Natural killer cell (primary cell): ENCODE measurements around the gene CPLX3. TPM values are rescaled to one million over a fixed set of nuclear protein-coding genes. Genes with fewer than 3 reads are reported as not detected.

Experiments
- ATAC-seq, 3 donors: fragments of 150-1000 bp in 2 of 3; fragments of 200-7000 bp in 1 of 3; cut with Tn5 transposase; 1 replicate in 1 of 3; 2 replicates in 2 of 3; pipeline ENCODE4 v1.10.0; 2021; ENCODE audit warnings: mild to moderate bottlenecking in 2 of 3, moderate library complexity in 2 of 3
- DNase-seq, 2 donors: peaks; one replicate each; pipeline versions ENCODE4 v3.0.0 to v3.0.0-alpha.2; 2013 to 2021; ENCODE audit warnings: mixed read lengths in 1 of 2
- H3K27ac ChIP-seq: one replicate; pipeline ENCODE4 v1.5.1; 2013; ENCODE audit warnings: mild to moderate bottlenecking, low read length
- H3K27me3 ChIP-seq: one replicate; pipeline ENCODE4 v1.6.1; 2013; ENCODE audit warnings: low read length; ENCODE audit not compliant: control insufficient read depth, insufficient read depth
- H3K36me3 ChIP-seq: one replicate; pipeline ENCODE4 v1.6.1; 2013; ENCODE audit warnings: low read length; ENCODE audit not compliant: control insufficient read depth, insufficient read depth
- H3K4me1 ChIP-seq: one replicate; pipeline ENCODE4 v1.6.1; 2013; ENCODE audit warnings: low read length; ENCODE audit not compliant: control insufficient read depth, insufficient read depth
- H3K4me3 ChIP-seq: one replicate; pipeline ENCODE4 v1.5.1; 2013; ENCODE audit warnings: low read length
- H3K9me3 ChIP-seq: one replicate; pipeline ENCODE4 v1.6.1; 2013; ENCODE audit warnings: low read length; ENCODE audit not compliant: control insufficient read depth, insufficient read depth
- H3K27ac Mint-ChIP-seq, 2 donors: one replicate each; pipeline ENCODE4 v1.8.0; 2022; ENCODE audit warnings: mild to moderate bottlenecking in 2 of 2, mixed read lengths in 2 of 2, moderate library complexity in 1 of 2
- H3K27me3 Mint-ChIP-seq, 2 donors: one replicate each; pipeline ENCODE4 v1.8.0; 2022; ENCODE audit warnings: low read depth in 2 of 2, mixed read lengths in 2 of 2
- H3K36me3 Mint-ChIP-seq: one replicate; pipeline ENCODE4 v1.8.0; 2022; ENCODE audit warnings: mixed read lengths
- H3K4me1 Mint-ChIP-seq, 2 donors: one replicate each; pipeline ENCODE4 v1.8.0; 2022; ENCODE audit warnings: mixed read lengths in 2 of 2
- H3K4me3 Mint-ChIP-seq: one replicate; pipeline ENCODE4 v1.8.0; 2022; ENCODE audit warnings: mild to moderate bottlenecking, moderate library complexity, mixed read lengths
- H3K9me3 Mint-ChIP-seq, 2 donors: one replicate each; pipeline ENCODE4 v1.8.0; 2022; ENCODE audit warnings: mixed read lengths in 2 of 2
- WGBS: methylation state at CpG from one replicate; pipeline ENCODE4 v1.1.7; 2013; ENCODE audit warnings: missing lambda C conversion rate; ENCODE audit not compliant: insufficient coverage; 5-methylcytosine and 5-hydroxymethylcytosine counted together
- intact Hi-C: fragments of 100-400 bp; cut with micrococcal nuclease; formaldehyde crosslinking; loops from one replicate; pipeline ENCODE4 v1.14.2; 2022
- total RNA-seq, 4 donors: library from RNA; stranded (reverse); fragments of 120-200 nt in 1 of 4; gene quantifications; one replicate each; pipeline versions ENCODE4 v1.2.3 to v1.2.4, GENCODE V29; 2013 to 2022
- TF ChIP-seq, protein P1 (sequence below): fragments of 200-600 bp; IDR thresholded peaks from one replicate; pipeline ENCODE4 v1.8.0; 2022; ENCODE audit warnings: antibody characterized with exemption

The CPLX3 gene
- total RNA-seq, 3 donors from 2014 or later (not counting 1 experiment from before 2014, with no cell fraction given), result 0.16 to 0.93 TPM; not detected in 1

DNA sequence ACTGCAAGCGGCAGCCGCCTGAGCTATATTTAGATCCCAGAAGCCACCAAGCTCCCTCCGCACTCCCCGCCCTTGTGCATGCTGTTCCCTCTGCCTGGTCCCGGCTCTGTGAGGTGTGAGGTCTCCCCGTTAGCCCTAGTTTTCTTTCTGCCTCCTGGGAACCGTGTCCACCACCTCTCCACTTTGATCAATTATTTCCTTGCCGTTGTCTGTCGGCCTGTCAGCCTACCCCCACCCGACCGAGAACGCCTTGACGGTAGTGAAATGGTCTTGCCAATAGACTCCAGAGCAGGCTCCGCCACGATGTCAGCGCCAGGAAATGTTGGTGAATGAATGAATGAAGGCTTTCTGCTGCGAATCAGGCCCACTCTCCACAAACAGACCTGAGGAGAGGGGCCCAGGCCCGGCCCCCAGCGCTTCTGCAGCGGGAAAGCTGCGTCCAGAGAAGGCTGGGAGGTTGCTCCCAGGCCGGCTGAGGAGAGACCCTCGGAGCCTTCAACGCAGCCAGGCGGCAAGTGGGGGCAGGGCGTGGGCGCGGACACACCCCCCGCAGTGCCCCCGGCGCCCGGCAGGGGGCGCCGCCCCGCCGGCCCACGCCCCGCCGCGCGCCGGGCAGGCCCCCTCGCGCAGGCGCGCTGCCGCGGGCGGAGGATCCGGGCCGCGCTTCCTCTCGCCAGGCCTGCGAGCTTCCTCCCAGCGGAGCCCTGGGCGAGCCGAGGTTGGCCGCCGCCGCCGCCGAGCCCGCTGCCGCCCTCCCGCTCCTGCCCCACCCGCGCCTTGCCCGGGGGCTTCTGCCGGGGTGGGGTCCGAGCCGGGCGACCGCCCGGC, 44.8 kb upstream of the CPLX3 start, which contains the start of gene CSK:
Gene CSK, plus strand, starts transcription at position 650 of the 828 bp plus-strand sequence. CDS start 16,218 bp downstream, outside the sequence.
- peak within 1 kb of the TSS; percentile 92 for H3K4me3 ChIP-seq
- peak within 1 kb of the TSS; percentile 98 to 100 for H3K27ac Mint-ChIP-seq
- peak within 1 kb of the TSS; percentile 94 for H3K27ac ChIP-seq
- H3K9me3 Mint-ChIP-seq, result no peaks in the 10 kb centered on the region
- intact Hi-C loops, result loop anchor here (10.0 kb wide), 2 partner anchors 423 to 673 kb away; partner anchors contain the start of genes C15orf39 and SIN3A
- H3K4me1 Mint-ChIP-seq, result peaks cover 81 to 90% of the 10 kb centered on the region in 2 donors
- H3K4me1 ChIP-seq, result peaks cover 87% of the 10 kb centered on the region
- ATAC-seq, result peak; percentile 60 to 88 (median 73)
- under 1% methylated on average over 74 of the region's 74 CpGs for WGBS
- H3K36me3 ChIP-seq, result peaks cover 3% of the 10 kb centered on the region
- H3K27me3 ChIP-seq, result no peaks in the 10 kb centered on the region
- H3K4me3 Mint-ChIP-seq, result peak within 1 kb of the TSS; percentile 97
- TF ChIP-seq, protein P1, sequence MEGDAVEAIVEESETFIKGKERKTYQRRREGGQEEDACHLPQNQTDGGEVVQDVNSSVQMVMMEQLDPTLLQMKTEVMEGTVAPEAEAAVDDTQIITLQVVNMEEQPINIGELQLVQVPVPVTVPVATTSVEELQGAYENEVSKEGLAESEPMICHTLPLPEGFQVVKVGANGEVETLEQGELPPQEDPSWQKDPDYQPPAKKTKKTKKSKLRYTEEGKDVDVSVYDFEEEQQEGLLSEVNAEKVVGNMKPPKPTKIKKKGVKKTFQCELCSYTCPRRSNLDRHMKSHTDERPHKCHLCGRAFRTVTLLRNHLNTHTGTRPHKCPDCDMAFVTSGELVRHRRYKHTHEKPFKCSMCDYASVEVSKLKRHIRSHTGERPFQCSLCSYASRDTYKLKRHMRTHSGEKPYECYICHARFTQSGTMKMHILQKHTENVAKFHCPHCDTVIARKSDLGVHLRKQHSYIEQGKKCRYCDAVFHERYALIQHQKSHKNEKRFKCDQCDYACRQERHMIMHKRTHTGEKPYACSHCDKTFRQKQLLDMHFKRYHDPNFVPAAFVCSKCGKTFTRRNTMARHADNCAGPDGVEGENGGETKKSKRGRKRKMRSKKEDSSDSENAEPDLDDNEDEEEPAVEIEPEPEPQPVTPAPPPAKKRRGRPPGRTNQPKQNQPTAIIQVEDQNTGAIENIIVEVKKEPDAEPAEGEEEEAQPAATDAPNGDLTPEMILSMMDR, result peak; percentile 55
- peak; percentile 84 to 93 for DNase-seq
- H3K36me3 Mint-ChIP-seq, result no peaks in the 10 kb centered on the region
- H3K27me3 Mint-ChIP-seq, result no peaks in the 10 kb centered on the region
- H3K9me3 ChIP-seq, result no peaks in the 10 kb centered on the region

DNA sequence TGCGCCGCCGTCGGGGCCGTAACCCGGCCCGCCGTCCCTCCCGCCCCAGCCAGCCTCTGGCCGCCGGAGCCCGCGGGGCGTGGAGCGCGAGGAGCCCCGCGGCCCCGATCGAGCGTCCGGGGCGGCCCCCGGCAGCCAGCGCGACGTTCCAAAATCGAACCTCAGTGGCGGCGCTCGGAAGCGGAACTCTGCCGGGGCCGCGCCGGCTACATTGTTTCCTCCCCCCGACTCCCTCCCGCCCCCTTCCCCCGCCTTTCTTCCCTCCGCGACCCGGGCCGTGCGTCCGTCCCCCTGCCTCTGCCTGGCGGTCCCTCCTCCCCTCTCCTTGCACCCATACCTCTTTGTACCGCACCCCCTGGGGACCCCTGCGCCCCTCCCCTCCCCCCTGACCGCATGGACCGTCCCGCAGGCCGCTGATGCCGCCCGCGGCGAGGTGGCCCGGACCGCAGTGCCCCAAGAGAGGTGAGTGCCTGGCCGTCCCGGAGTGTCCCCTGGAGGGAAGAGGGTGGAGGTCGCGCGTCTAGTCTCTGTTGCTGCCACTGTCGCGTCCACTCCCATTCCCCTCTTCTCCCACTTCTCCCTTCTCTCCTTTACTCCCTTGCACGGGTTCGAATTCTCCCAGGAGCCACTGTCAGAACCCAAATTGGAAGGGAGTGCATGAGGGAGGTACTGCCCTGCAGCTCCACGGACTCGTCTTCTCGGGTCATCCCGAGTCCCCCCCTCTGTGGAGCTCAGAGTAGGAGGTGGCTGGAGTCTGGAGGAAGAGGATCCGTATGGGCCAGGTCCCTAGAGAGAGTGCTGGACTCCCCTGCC, 44.0 kb upstream of the CPLX3 start:
- Histone ChIP-seq H3K36me3 (peaks cover 3% of the 10 kb centered on the region), H3K27ac (peak overlapping the region; percentile 94), H3K27me3 (no peaks in the 10 kb centered on the region), H3K4me1 (peaks cover 87% of the 10 kb centered on the region), H3K4me3 (peak overlapping the region; percentile 92), H3K9me3 (no peaks in the 10 kb centered on the region)
- no peaks in the 10 kb centered on the region for H3K36me3 Mint-ChIP-seq
- TF ChIP-seq, protein P1, result no peak
- H3K27ac Mint-ChIP-seq, result peak overlapping the region; percentile 95 to 100
- ATAC-seq (peak; percentile 27 to 58 (median 55)), DNase-seq (peak; percentile 60 to 84)
- no peaks in the 10 kb centered on the region for H3K9me3 Mint-ChIP-seq
- under 1% methylated on average over 44 of the region's 72 CpGs for WGBS
- peak overlapping the region; percentile 97 for H3K4me3 Mint-ChIP-seq
- intact Hi-C loops, result loop anchor here (10.0 kb wide), 2 partner anchors 422 to 672 kb away; partner anchors contain the start of genes C15orf39 and SIN3A
- no peaks in the 10 kb centered on the region for H3K27me3 Mint-ChIP-seq
- H3K4me1 Mint-ChIP-seq, result peaks cover 81 to 90% of the 10 kb centered on the region in 2 donors

DNA sequence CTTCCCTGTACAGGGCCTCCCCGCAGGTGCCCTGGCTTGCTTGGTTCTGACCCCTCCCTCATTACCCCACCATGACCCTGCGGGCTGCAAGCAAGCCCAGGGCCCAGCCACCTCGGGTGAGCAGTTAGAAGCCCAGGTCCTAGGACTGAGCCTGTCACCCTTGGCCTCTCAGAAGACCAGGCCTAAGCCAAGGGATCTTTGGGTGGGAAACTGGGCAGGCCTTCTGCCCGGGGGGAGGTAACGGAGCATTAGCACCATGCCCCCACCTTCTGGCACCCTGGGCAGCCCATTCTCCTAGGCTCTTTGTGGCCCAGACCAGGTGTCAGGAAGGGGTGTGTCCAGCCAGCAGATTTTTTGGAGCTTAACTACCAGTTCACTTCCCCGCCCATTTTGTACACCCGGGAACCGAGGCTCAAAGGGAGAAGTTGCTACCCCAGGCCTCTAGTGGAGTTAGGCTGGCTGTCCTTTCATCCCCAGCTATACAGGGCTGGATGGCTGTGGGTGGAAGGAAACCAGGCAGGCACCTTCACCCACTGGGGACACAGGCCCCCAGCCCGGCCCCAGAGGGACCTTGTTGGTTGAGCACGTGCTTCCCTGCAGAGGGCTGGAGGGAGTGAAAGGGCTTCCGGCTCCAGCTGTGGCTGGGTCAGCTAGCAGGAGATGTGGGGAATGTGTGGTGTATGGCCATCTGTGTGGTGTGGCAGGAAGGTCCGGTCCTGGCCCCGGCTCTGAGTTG, 43.2 kb upstream of the CPLX3 start:
- WGBS, result 0% methylated on average over 13 of the region's 13 CpGs
- no peaks in the 10 kb centered on the region for H3K9me3 ChIP-seq
- Mint-ChIP-seq H3K27me3 (no peaks in the 10 kb centered on the region), H3K4me3 (peak overlapping the region; percentile 97), H3K9me3 (no peaks in the 10 kb centered on the region), H3K4me1 (peaks cover 81 to 90% of the 10 kb centered on the region in 2 donors), H3K27ac (peak overlapping the region; percentile 95 to 100), H3K36me3 (no peaks in the 10 kb centered on the region)
- H3K36me3 ChIP-seq, result peaks cover 3% of the 10 kb centered on the region
- peak overlapping the region; percentile 92 for H3K4me3 ChIP-seq
- ATAC-seq (no peak), DNase-seq (peak in 1 of 2 donors; percentile 48)
- peaks cover 87% of the 10 kb centered on the region for H3K4me1 ChIP-seq
- TF ChIP-seq, protein P1, result no peak
- H3K27ac ChIP-seq, result peak overlapping the region; percentile 94
- intact Hi-C loops, result loop anchor here (10.0 kb wide), 2 partner anchors 422 to 672 kb away; partner anchors contain the start of genes C15orf39 and SIN3A
- no peaks in the 10 kb centered on the region for H3K27me3 ChIP-seq
